ENCODE results near the gene MTNR1A. TPM values are rescaled to one million over a fixed set of nuclear protein-coding genes. Genes with fewer than 3 reads are reported as not detected.
"Not testable (repeated sequence)": the region's sequence is repeated elsewhere in the genome, so short reads cannot be mapped to it uniquely, and the experiment has no call there.

Gene MTNR1A
- total and polyA plus RNA-seq, 2 experiments from 2014 or later, result 0.32 to 1.4 TPM

GRCh38 chr4:186523927-186524326, 31.4 kb downstream of the MTNR1A start:
- DNase-seq (ENCODE audit: low spot score); H3K27me3 ChIP-seq (ENCODE audit: insufficient read depth); H3K4me3 ChIP-seq; H3K9me3 Mint-ChIP-seq; H3K4me2 ChIP-seq; H3K4me3 Mint-ChIP-seq; H3K4me1 Mint-ChIP-seq; H3K79me2 ChIP-seq (replicated peaks; ENCODE audit: insufficient read depth); H3K27ac Mint-ChIP-seq; H3K27ac ChIP-seq (ENCODE audit: low read depth); ATAC-seq; H4K20me1 ChIP-seq (replicated peaks; ENCODE audit: insufficient read depth); H3K36me3 Mint-ChIP-seq (ENCODE audit: low read depth); H3K36me3 ChIP-seq (ENCODE audit: insufficient read depth); H3K27me3 Mint-ChIP-seq (ENCODE audit: insufficient read depth, low read depth, poor library complexity); H3K9me2 ChIP-seq (ENCODE audit: insufficient read depth); H3K4me1 ChIP-seq (ENCODE audit: insufficient read depth); H3F3A ChIP-seq (replicated peaks; ENCODE audit: low read depth); H2AFZ ChIP-seq: not testable (repeated sequence)

DNA sequence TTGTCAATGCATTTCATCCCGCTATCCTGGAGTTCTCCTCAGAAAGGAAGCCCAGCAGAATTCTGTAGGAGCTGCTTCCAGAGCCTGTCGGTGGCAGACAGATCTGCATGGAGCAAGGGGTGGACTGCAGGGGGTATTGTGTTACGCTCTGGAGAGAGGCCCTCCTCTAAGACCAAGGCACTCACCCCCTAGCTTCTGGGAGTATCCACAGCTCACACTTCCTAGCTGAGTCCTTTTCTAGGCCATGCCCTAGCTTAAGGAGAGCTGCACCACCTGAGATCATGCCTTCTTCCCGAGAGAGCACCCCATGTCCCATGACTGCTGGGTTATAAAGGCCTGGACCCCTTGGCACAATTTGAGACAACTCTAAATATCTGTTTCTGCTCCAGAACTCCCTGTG, 39.1 kb downstream of the MTNR1A start:
- Histone ChIP-seq H4K20me1 (replicated peaks; ENCODE audit: insufficient read depth) (no peaks in the 10 kb centered on the region), H3K79me2 (replicated peaks; ENCODE audit: insufficient read depth) (no peaks in the 10 kb centered on the region), H3F3A (replicated peaks; ENCODE audit: low read depth) (no peaks in the 10 kb centered on the region), H3K4me1 (ENCODE audit: insufficient read depth) (no peaks in the 10 kb centered on the region), H3K27ac (ENCODE audit: low read depth) (no peak overlapping the region), H3K36me3 (ENCODE audit: insufficient read depth) (no peaks in the 10 kb centered on the region), H3K27me3 (ENCODE audit: insufficient read depth) (no peaks in the 10 kb centered on the region), H3K4me3 (no peak overlapping the region), H2AFZ (no peak overlapping the region), H3K4me2 (no peak overlapping the region), H3K9me2 (ENCODE audit: insufficient read depth) (peaks cover 10% of the 10 kb centered on the region; the same call in 1 of the 2 replicates)
- Mint-ChIP-seq H3K27ac (no peak overlapping the region), H3K4me3 (no peak overlapping the region), H3K36me3 (ENCODE audit: low read depth) (no peaks in the 10 kb centered on the region), H3K27me3 (ENCODE audit: insufficient read depth, low read depth, poor library complexity) (no peaks in the 10 kb centered on the region), H3K9me3 (no peaks in the 10 kb centered on the region), H3K4me1 (no peaks in the 10 kb centered on the region; the same call in 2 of the 3 replicates)
- TF ChIP-seq EZH2phosphoT487 (IDR thresholded peaks at IDR 0.05; ENCODE audit: unreplicated experiment) (no peak), STAT1 (IDR thresholded peaks at IDR 0.05; ENCODE audit: unreplicated experiment) (no peak), POLR2AphosphoS5 (IDR thresholded peaks at IDR 0.05; ENCODE audit: low read depth) (no peak), NANOG (IDR thresholded peaks at IDR 0.05; ENCODE audit: borderline replicate concordance) (no peak), ZNF114 (CRISPR knock-in tag; IDR thresholded peaks at IDR 0.05) (no peak), ZNF331 (CRISPR knock-in tag; IDR thresholded peaks at IDR 0.05; ENCODE audit: low read depth) (no peak), CREB1 (CRISPR knock-in tag; IDR thresholded peaks at IDR 0.05; ENCODE audit: low read depth) (no peak)
- TF ChIP-seq, protein P1, sequence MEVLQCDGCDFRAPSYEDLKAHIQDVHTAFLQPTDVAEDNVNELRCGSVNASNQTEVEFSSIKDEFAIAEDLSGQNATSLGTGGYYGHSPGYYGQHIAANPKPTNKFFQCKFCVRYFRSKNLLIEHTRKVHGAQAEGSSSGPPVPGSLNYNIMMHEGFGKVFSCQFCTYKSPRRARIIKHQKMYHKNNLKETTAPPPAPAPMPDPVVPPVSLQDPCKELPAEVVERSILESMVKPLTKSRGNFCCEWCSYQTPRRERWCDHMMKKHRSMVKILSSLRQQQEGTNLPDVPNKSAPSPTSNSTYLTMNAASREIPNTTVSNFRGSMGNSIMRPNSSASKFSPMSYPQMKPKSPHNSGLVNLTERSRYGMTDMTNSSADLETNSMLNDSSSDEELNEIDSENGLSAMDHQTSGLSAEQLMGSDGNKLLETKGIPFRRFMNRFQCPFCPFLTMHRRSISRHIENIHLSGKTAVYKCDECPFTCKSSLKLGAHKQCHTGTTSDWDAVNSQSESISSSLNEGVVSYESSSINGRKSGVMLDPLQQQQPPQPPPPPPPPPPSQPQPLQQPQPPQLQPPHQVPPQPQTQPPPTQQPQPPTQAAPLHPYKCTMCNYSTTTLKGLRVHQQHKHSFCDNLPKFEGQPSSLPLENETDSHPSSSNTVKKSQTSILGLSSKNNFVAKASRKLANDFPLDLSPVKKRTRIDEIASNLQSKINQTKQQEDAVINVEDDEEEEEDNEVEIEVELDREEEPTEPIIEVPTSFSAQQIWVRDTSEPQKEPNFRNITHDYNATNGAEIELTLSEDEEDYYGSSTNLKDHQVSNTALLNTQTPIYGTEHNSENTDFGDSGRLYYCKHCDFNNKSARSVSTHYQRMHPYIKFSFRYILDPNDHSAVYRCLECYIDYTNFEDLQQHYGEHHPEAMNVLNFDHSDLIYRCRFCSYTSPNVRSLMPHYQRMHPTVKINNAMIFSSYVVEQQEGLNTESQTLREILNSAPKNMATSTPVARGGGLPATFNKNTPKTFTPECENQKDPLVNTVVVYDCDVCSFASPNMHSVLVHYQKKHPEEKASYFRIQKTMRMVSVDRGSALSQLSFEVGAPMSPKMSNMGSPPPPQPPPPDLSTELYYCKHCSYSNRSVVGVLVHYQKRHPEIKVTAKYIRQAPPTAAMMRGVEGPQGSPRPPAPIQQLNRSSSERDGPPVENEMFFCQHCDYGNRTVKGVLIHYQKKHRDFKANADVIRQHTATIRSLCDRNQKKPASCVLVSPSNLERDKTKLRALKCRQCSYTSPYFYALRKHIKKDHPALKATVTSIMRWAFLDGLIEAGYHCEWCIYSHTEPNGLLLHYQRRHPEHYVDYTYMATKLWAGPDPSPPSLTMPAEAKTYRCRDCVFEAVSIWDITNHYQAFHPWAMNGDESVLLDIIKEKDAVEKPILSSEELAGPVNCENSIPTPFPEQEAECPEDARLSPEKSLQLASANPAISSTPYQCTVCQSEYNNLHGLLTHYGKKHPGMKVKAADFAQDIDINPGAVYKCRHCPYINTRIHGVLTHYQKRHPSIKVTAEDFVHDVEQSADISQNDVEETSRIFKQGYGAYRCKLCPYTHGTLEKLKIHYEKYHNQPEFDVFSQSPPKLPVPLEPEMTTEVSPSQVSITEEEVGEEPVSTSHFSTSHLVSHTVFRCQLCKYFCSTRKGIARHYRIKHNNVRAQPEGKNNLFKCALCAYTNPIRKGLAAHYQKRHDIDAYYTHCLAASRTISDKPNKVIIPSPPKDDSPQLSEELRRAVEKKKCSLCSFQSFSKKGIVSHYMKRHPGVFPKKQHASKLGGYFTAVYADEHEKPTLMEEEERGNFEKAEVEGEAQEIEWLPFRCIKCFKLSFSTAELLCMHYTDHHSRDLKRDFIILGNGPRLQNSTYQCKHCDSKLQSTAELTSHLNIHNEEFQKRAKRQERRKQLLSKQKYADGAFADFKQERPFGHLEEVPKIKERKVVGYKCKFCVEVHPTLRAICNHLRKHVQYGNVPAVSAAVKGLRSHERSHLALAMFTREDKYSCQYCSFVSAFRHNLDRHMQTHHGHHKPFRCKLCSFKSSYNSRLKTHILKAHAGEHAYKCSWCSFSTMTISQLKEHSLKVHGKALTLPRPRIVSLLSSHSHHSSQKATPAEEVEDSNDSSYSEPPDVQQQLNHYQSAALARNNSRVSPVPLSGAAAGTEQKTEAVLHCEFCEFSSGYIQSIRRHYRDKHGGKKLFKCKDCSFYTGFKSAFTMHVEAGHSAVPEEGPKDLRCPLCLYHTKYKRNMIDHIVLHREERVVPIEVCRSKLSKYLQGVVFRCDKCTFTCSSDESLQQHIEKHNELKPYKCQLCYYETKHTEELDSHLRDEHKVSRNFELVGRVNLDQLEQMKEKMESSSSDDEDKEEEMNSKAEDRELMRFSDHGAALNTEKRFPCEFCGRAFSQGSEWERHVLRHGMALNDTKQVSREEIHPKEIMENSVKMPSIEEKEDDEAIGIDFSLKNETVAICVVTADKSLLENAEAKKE (CRISPR knock-in tag; IDR thresholded peaks at IDR 0.05), result no peak
- TF ChIP-seq, protein P2, sequence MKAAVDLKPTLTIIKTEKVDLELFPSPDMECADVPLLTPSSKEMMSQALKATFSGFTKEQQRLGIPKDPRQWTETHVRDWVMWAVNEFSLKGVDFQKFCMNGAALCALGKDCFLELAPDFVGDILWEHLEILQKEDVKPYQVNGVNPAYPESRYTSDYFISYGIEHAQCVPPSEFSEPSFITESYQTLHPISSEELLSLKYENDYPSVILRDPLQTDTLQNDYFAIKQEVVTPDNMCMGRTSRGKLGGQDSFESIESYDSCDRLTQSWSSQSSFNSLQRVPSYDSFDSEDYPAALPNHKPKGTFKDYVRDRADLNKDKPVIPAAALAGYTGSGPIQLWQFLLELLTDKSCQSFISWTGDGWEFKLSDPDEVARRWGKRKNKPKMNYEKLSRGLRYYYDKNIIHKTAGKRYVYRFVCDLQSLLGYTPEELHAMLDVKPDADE (IDR thresholded peaks at IDR 0.05), result no peak
- TF ChIP-seq, protein P3, sequence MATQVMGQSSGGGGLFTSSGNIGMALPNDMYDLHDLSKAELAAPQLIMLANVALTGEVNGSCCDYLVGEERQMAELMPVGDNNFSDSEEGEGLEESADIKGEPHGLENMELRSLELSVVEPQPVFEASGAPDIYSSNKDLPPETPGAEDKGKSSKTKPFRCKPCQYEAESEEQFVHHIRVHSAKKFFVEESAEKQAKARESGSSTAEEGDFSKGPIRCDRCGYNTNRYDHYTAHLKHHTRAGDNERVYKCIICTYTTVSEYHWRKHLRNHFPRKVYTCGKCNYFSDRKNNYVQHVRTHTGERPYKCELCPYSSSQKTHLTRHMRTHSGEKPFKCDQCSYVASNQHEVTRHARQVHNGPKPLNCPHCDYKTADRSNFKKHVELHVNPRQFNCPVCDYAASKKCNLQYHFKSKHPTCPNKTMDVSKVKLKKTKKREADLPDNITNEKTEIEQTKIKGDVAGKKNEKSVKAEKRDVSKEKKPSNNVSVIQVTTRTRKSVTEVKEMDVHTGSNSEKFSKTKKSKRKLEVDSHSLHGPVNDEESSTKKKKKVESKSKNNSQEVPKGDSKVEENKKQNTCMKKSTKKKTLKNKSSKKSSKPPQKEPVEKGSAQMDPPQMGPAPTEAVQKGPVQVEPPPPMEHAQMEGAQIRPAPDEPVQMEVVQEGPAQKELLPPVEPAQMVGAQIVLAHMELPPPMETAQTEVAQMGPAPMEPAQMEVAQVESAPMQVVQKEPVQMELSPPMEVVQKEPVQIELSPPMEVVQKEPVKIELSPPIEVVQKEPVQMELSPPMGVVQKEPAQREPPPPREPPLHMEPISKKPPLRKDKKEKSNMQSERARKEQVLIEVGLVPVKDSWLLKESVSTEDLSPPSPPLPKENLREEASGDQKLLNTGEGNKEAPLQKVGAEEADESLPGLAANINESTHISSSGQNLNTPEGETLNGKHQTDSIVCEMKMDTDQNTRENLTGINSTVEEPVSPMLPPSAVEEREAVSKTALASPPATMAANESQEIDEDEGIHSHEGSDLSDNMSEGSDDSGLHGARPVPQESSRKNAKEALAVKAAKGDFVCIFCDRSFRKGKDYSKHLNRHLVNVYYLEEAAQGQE (IDR thresholded peaks at IDR 0.05; ENCODE audit: unreplicated experiment), result no peak
- ATAC-seq (no peak; the same call in 2 of the 3 replicates), DNase-seq (ENCODE audit: low spot score) (no peak)
